Neural cell (in vitro differentiated cells): ENCODE results near the gene LRRK1. TPM values are rescaled to one million over a fixed set of nuclear protein-coding genes. Genes with fewer than 3 reads are reported as not detected.

Experiments
- H2AFZ ChIP-seq: fragments of 200-600, 300-800 bp; sonication (generic), shearing (Covaris generic); 2 replicates; pipeline ENCODE4 v1.6.0; 2014; ENCODE audit warnings: low read depth, mild to moderate bottlenecking, antibody characterized with exemption, low read length, moderate library complexity
- H3F3A ChIP-seq: fragments of 200-600 bp; shearing (Covaris generic); 2 replicates; pipeline ENCODE4 v1.6.1; 2016; ENCODE audit warnings: mild to moderate bottlenecking, moderate library complexity, mixed read lengths, antibody characterized with exemption, low read length; ENCODE audit not compliant: insufficient read depth, poor library complexity, severe bottlenecking
- H3K27ac ChIP-seq: fragments of 200-600, 300-800 bp; sonication (generic), shearing (Covaris generic); 2 replicates; pipeline ENCODE4 v1.5.1; 2014; ENCODE audit warnings: mild to moderate bottlenecking, low read length, moderate library complexity
- H3K27me3 ChIP-seq: fragments of 300-800, 200-600 bp; sonication (generic), shearing (Covaris generic); 2 replicates; pipeline ENCODE4 v1.6.0; 2014; ENCODE audit warnings: mild to moderate bottlenecking, low read depth, low read length, moderate library complexity; ENCODE audit not compliant: insufficient read depth
- H3K36me3 ChIP-seq: fragments of 300-800, 200-600 bp; sonication (generic), shearing (Covaris generic); 2 replicates; pipeline ENCODE4 v1.5.1; 2014; ENCODE audit warnings: mild to moderate bottlenecking, antibody characterized with exemption, low read length, moderate library complexity; ENCODE audit not compliant: insufficient read depth
- H3K4me2 ChIP-seq: fragments of 300-800, 200-600 bp; sonication (generic), shearing (Covaris generic); 2 replicates; pipeline ENCODE4 v1.6.0; 2014; ENCODE audit warnings: mild to moderate bottlenecking, low read length
- H3K4me3 ChIP-seq: fragments of 300-800, 200-600 bp; sonication (generic), shearing (Covaris generic); 2 replicates; pipeline ENCODE4 v1.5.1; 2014; ENCODE audit warnings: mild to moderate bottlenecking, low read length, moderate library complexity
- H3K79me2 ChIP-seq: fragments of 200-600 bp; shearing (Covaris generic); replicated peaks from 2 replicates; pipeline ENCODE4 v1.6.0; 2014; ENCODE audit warnings: mild to moderate bottlenecking, low read length, moderate library complexity; ENCODE audit not compliant: insufficient read depth
- H3K9ac ChIP-seq: fragments of 300-800, 200-600 bp; sonication (generic), shearing (Covaris generic); 2 replicates; pipeline ENCODE4 v1.6.1; 2016; ENCODE audit warnings: mild to moderate bottlenecking, low read length, mixed read lengths
- H3K9me2 ChIP-seq: fragments of 200-600 bp; shearing (Covaris generic); 2 replicates; pipeline ENCODE4 v1.6.1; 2016; ENCODE audit warnings: mild to moderate bottlenecking, low read length, mixed read lengths; ENCODE audit not compliant: insufficient read depth
- H3K9me3 ChIP-seq: fragments of 200-600, 300-800 bp; sonication (generic), shearing (Covaris generic); 2 replicates; pipeline ENCODE4 v1.6.1; 2016; ENCODE audit warnings: mild to moderate bottlenecking, mixed run types, low read length, moderate library complexity, mixed read lengths
- H4K20me1 ChIP-seq: fragments of 200-600 bp; shearing (Covaris generic); 2 replicates; pipeline ENCODE4 v1.6.1; 2016; ENCODE audit warnings: mild to moderate bottlenecking, mixed run types; ENCODE audit not compliant: insufficient read depth
- EP300 ChIP-seq: fragments of 450-650 bp; conservative IDR thresholded peaks from 2 replicates; pipeline ENCODE4 v1.6.1; 2014; ENCODE audit warnings: antibody characterized with exemption, mild to moderate bottlenecking, moderate library complexity; ENCODE audit not compliant: poor library complexity, severe bottlenecking
- EZH2 ChIP-seq: fragments of 200-600, 300-800 bp; shearing (Covaris generic), sonication (generic); IDR thresholded peaks from 2 replicates; pipeline ENCODE4 v1.6.1; 2014; ENCODE audit warnings: antibody characterized with exemption, low read length, borderline replicate concordance, mild to moderate bottlenecking; ENCODE audit not compliant: insufficient read depth, poor library complexity, severe bottlenecking
- MXI1 ChIP-seq: fragments of 450-650 bp; conservative IDR thresholded peaks from 2 replicates; pipeline ENCODE4 v1.6.1; 2014; ENCODE audit warnings: antibody characterized with exemption, mild to moderate bottlenecking; ENCODE audit not compliant: poor library complexity, severe bottlenecking
- POLR2AphosphoS5 ChIP-seq: IDR thresholded peaks from 2 replicates; pipeline ENCODE4 v1.6.1; 2012
- RAD21 ChIP-seq: fragments of 450-650 bp; conservative IDR thresholded peaks from 2 replicates; pipeline ENCODE4 v1.6.1; 2014; ENCODE audit warnings: antibody characterized with exemption, mild to moderate bottlenecking, moderate library complexity
- REST ChIP-seq: IDR thresholded peaks from 2 replicates; pipeline ENCODE4 v1.6.1; 2012; ENCODE audit warnings: borderline replicate concordance
- SMC3 ChIP-seq: fragments of 450-650 bp; conservative IDR thresholded peaks from 2 replicates; pipeline ENCODE4 v1.6.1; 2014; ENCODE audit warnings: antibody characterized with exemption, mild to moderate bottlenecking, moderate library complexity; ENCODE audit not compliant: poor library complexity
- TAF1 ChIP-seq: IDR thresholded peaks from 2 replicates; pipeline ENCODE4 v1.6.1; 2012; ENCODE audit warnings: low read depth
- polyA plus RNA-seq: library from polyadenylated mRNA; depleted of rRNA; stranded (reverse); fragments of >200 nt; gene quantifications from 2 replicates; pipeline ENCODE4 v1.2.3, GENCODE V29; 2014
- TF ChIP-seq, protein P1 (sequence below): fragments of 450-650 bp; IDR thresholded peaks from 2 replicates; pipeline ENCODE4 v1.5.1; 2014; ENCODE audit warnings: antibody characterized with exemption, mild to moderate bottlenecking, moderate library complexity; ENCODE audit not compliant: poor library complexity, severe bottlenecking

Gene LRRK1
- polyA plus RNA-seq, 1 donor from 2014 or later, result 0.06 TPM

GRCh38 chr15:101035611-101036010 lies 116.5 kb downstream of the LRRK1 start:
- Histone ChIP-seq H3K4me2 (no peak overlapping the region), H3F3A (no peaks in the 10 kb centered on the region), H3K79me2 (no peaks in the 10 kb centered on the region)

GRCh38 chr15:101036189-101036588 lies 117.0 kb downstream of the LRRK1 start:
- Histone ChIP-seq H3K79me2 (no peaks in the 10 kb centered on the region), H3K36me3 (no peaks in the 10 kb centered on the region), H3K9ac (no peak overlapping the region), H3K27me3 (no peaks in the 10 kb centered on the region), H3F3A (no peaks in the 10 kb centered on the region), H3K27ac (no peak overlapping the region), H3K4me3 (no peak overlapping the region), H2AFZ (no peak overlapping the region), H3K9me2 (no peaks in the 10 kb centered on the region), H3K4me2 (no peak overlapping the region), H4K20me1 (no peaks in the 10 kb centered on the region), H3K9me3 (no peaks in the 10 kb centered on the region)
- TF ChIP-seq REST (no peak), TAF1 (no peak), EP300 (no peak), SMC3 (no peak), MXI1 (no peak), EZH2 (no peak), POLR2AphosphoS5 (no peak)

More at GRCh38 chr15:101035611-101036010, 116.5 kb downstream of the LRRK1 start:
- TF ChIP-seq EP300 (no peak), EZH2 (no peak), RAD21 (no peak), SMC3 (no peak), POLR2AphosphoS5 (no peak), TAF1 (no peak), MXI1 (no peak), REST (no peak)
- TF ChIP-seq, protein P1, sequence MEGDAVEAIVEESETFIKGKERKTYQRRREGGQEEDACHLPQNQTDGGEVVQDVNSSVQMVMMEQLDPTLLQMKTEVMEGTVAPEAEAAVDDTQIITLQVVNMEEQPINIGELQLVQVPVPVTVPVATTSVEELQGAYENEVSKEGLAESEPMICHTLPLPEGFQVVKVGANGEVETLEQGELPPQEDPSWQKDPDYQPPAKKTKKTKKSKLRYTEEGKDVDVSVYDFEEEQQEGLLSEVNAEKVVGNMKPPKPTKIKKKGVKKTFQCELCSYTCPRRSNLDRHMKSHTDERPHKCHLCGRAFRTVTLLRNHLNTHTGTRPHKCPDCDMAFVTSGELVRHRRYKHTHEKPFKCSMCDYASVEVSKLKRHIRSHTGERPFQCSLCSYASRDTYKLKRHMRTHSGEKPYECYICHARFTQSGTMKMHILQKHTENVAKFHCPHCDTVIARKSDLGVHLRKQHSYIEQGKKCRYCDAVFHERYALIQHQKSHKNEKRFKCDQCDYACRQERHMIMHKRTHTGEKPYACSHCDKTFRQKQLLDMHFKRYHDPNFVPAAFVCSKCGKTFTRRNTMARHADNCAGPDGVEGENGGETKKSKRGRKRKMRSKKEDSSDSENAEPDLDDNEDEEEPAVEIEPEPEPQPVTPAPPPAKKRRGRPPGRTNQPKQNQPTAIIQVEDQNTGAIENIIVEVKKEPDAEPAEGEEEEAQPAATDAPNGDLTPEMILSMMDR, result no peak
- H3K9me3 ChIP-seq, result no peaks in the 10 kb centered on the region
- no peak overlapping the region for H3K27ac ChIP-seq
- H4K20me1 ChIP-seq, result no peaks in the 10 kb centered on the region
- H3K9ac ChIP-seq, result no peak overlapping the region
- H3K9me2 ChIP-seq, result no peaks in the 10 kb centered on the region
- no peaks in the 10 kb centered on the region for H3K36me3 ChIP-seq
- no peak overlapping the region for H3K4me3 ChIP-seq
- no peak overlapping the region for H2AFZ ChIP-seq
- H3K27me3 ChIP-seq, result no peaks in the 10 kb centered on the region
